Bladder microvascular endothelial cell (primary cell): ENCODE results near the gene CCDC142. TPM values are rescaled to one million over a fixed set of nuclear protein-coding genes. Genes with fewer than 3 reads are reported as not detected.

Experiments used
- total RNA-seq: library from RNA; depleted of rRNA; stranded (reverse); fragments of >200 nt; gene quantifications from 2 replicates; pipeline ENCODE4 v1.2.3, GENCODE V29; 2014

Gene CCDC142
- total RNA-seq, 1 donor from 2014 or later = 21.5 TPM

Other genes starting within 250 kb of the CCDC142 start
- 0.38 TPM in 1 of 2 replicates, not detected in the other for gene SLC4A5, start 139.6 kb downstream of the CCDC142 start, total RNA-seq
- gene DCTN1, start 102.7 kb downstream of the CCDC142 start, total RNA-seq = 101 and 183 TPM in 2 replicates
- gene C2orf81, start 61.4 kb downstream of the CCDC142 start, total RNA-seq = 0.13 and 0.16 TPM in 2 replicates
- gene WDR54, start 61.3 kb downstream of the CCDC142 start, total RNA-seq = 23.2 and 38.9 TPM in 2 replicates
- 3.2 and 30.9 TPM in 2 replicates for gene RTKN, start 41.1 kb downstream of the CCDC142 start, total RNA-seq
- 6.6 and 11.4 TPM in 2 replicates for gene INO80B, start 27.9 kb downstream of the CCDC142 start, total RNA-seq
- gene WBP1, start 24.6 kb downstream of the CCDC142 start, total RNA-seq = 25.9 and 49.3 TPM in 2 replicates
- gene MOGS, start 17.6 kb downstream of the CCDC142 start, total RNA-seq = 46.6 and 63.2 TPM in 2 replicates
- 36.4 and 43.2 TPM in 2 replicates for gene MRPL53, start 10.3 kb downstream of the CCDC142 start, total RNA-seq
- 6.0 and 12.3 TPM in 2 replicates for gene TTC31, start 83 bp upstream of the CCDC142 start, total RNA-seq
- gene LBX2, start 16.6 kb upstream of the CCDC142 start, total RNA-seq = 1.3 and 1.9 TPM in 2 replicates
- 9.7 and 12.0 TPM in 2 replicates for gene PCGF1, start 24.7 kb upstream of the CCDC142 start, total RNA-seq
- gene TLX2, start 31.5 kb upstream of the CCDC142 start, total RNA-seq = not detected in 2 replicates
- 0.16 TPM in 1 of 2 replicates, not detected in the other for gene DQX1, start 43.2 kb upstream of the CCDC142 start, total RNA-seq
- 92.4 and 104 TPM in 2 replicates for gene AUP1, start 46.7 kb upstream of the CCDC142 start, total RNA-seq
- 38.4 and 43.9 TPM in 2 replicates for gene HTRA2, start 46.9 kb upstream of the CCDC142 start, total RNA-seq
- 1.4 and 1.8 TPM in 2 replicates for gene LOXL3, start 70.9 kb upstream of the CCDC142 start, total RNA-seq
- 14.4 and 18.3 TPM in 2 replicates for gene DOK1, start 71.7 kb upstream of the CCDC142 start, total RNA-seq
- not detected in 2 replicates for gene M1AP, start 165.3 kb upstream of the CCDC142 start, total RNA-seq
- gene SEMA4F, start 171.2 kb upstream of the CCDC142 start, total RNA-seq = 2.3 and 7.0 TPM in 2 replicates